ENCODE measurements around the gene STX1A.
"Not testable (repeated sequence)": the region's sequence is repeated elsewhere in the genome, so short reads cannot be mapped to it uniquely, and the experiment has no call there.

The STX1A gene

DNA sequence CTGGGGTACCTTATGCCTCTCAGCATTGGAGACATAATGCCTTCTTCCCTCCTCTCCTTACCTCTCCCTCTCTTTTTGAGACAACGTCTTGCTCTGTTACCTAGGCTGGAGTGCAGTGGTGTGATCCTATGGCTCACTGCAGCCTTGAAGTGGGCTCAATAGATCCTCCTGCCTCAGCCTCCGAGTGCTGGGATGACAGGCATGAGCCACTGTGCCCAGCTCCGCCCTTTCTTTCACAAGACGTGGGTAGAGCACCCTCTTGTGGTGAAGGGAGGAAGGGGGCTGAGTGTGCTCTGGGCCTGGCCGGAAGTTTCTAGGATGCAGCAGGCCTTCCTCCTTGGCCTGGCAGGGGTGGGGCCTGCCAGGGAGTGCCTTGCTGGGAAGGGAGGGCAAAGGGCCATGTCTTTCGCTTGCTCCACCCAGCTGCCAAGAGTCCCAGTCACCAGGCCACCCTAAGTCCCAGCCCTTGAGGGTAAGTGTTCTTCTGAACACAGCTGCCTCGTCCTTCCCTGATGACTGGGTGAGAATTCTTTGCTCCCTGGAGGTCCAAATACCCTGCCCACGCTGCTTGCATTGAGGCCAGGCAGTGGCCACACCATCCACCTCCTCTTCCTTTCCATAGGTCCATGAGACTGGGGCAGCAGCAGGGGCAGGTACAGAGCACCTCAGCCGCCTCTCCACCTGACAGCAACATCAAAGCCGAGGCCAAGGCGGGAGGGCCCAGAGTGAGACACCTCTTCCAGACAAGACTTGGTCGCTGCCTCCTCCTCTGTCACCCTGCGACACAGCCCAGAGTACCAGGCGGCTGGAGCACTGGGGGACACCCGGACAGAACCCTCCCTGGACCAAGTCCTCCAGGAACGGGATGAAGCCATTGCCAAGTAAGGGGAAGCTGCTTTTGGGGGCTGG is 15.4 kb upstream of the STX1A start:
- H3K4me1 ChIP-seq (ENCODE audit: control insufficient read depth, insufficient read depth, low read length): peaks cover 10% of the 10 kb centered on the region; the same call in 1 of the 2 replicates
- no peak overlapping the region for H3K4me3 ChIP-seq (ENCODE audit: low read depth, low read length)
- peaks cover 17% of the 10 kb centered on the region for H3K36me3 ChIP-seq (ENCODE audit: control insufficient read depth, insufficient read depth, low read length)
- H3K27ac ChIP-seq (ENCODE audit: low read depth, low read length): no peak overlapping the region
- no peak overlapping the region for H3K9ac ChIP-seq (ENCODE audit: low read length)
- no peaks in the 10 kb centered on the region for H3K27me3 ChIP-seq (ENCODE audit: control insufficient read depth, insufficient read depth, low read length)
- H3K9me3 ChIP-seq (ENCODE audit: control insufficient read depth, insufficient read depth, low read depth, low read length): no peaks in the 10 kb centered on the region

DNA sequence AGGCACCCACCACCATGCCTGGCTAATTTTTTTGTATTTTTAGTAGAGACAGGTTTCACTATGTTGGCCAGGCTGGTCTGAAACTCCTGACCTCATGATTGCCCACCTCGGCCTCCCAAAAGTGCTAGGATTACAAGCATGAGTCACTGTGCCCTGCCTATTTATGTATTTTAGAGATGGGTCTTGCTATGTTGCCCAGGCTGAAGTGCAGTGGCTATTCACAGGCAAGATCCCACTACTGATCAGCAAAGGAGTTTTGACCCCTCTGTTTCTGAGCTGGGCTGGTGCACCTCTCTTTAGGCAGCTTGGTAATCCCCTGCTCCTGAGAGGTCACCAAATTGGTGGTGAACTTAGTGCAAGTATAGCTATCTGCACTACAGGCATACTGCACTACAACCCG is 12.9 kb upstream of the STX1A start:
- Histone ChIP-seq H3K27me3 (ENCODE audit: control insufficient read depth, insufficient read depth, low read length) (no peaks in the 10 kb centered on the region), H3K9ac (ENCODE audit: low read length) (no peak overlapping the region), H3K9me3 (ENCODE audit: control insufficient read depth, insufficient read depth, low read depth, low read length) (no peaks in the 10 kb centered on the region), H3K4me1 (ENCODE audit: control insufficient read depth, insufficient read depth, low read length) (peaks cover 6% of the 10 kb centered on the region), H3K4me3 (ENCODE audit: low read depth, low read length) (no peak overlapping the region), H3K27ac (ENCODE audit: low read depth, low read length) (no peak overlapping the region), H3K36me3 (ENCODE audit: control insufficient read depth, insufficient read depth, low read length) (peaks cover 15% of the 10 kb centered on the region)

DNA sequence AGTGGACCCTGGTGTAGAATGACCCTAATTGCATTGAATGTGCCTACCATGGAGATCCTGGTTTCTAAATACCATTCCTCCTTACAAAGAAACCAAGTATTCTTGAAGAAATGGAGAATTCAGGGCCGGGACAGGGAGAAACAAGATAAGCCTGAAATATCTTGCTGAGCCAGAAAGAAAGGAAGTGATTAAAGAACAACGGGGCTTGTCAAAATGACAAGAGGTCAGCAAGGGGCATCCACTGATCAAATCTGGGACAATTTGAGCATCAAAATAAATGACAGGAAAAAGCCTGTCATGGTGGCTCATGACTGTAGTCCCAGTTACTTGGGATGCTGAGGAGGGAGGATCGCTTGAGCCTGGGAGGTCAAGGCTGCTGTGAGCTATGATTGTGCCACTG is 11.0 kb upstream of the STX1A start:
- no peaks in the 10 kb centered on the region for H3K27me3 ChIP-seq (ENCODE audit: control insufficient read depth, insufficient read depth, low read length)
- no peak overlapping the region for H3K27ac ChIP-seq (ENCODE audit: low read depth, low read length)
- H3K9ac ChIP-seq (ENCODE audit: low read length): no peak overlapping the region
- H3K4me3 ChIP-seq (ENCODE audit: low read depth, low read length): no peak overlapping the region
- peaks cover 6% of the 10 kb centered on the region for H3K4me1 ChIP-seq (ENCODE audit: control insufficient read depth, insufficient read depth, low read length)
- H3K36me3 ChIP-seq (ENCODE audit: control insufficient read depth, insufficient read depth, low read length): no peaks in the 10 kb centered on the region; the same call in 1 of the 2 replicates
- H3K9me3 ChIP-seq (ENCODE audit: control insufficient read depth, insufficient read depth, low read depth, low read length): no peaks in the 10 kb centered on the region

DNA sequence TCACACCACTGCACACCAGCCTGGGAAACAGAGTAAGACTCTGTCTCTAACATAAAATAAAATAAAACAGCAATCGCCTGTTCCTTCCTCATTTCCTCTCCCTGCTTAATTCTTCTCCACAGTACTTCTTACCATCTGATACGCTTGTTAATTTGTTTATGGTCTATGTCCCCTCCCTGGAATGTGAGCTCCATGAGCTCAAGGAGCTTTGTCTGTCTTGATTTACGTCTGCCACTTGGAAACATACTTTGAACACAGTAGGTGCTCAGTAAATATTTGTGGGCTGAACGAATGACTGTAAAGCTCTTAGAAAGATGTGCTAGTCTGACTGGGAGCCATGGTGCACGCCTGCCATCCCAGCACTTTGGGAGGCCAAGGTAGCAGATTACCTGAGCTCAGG is 9.1 kb upstream of the STX1A start:
- Histone ChIP-seq H3K27ac (ENCODE audit: low read depth, low read length) (no peak overlapping the region), H3K9me3 (ENCODE audit: control insufficient read depth, insufficient read depth, low read depth, low read length) (no peaks in the 10 kb centered on the region), H3K4me1 (ENCODE audit: control insufficient read depth, insufficient read depth, low read length) (peaks cover 3% of the 10 kb centered on the region; the same call in 1 of the 2 replicates), H3K9ac (ENCODE audit: low read length) (no peak overlapping the region), H3K36me3 (ENCODE audit: control insufficient read depth, insufficient read depth, low read length) (no peaks in the 10 kb centered on the region), H3K4me3 (ENCODE audit: low read depth, low read length) (no peak overlapping the region), H3K27me3 (ENCODE audit: control insufficient read depth, insufficient read depth, low read length) (no peaks in the 10 kb centered on the region)

DNA sequence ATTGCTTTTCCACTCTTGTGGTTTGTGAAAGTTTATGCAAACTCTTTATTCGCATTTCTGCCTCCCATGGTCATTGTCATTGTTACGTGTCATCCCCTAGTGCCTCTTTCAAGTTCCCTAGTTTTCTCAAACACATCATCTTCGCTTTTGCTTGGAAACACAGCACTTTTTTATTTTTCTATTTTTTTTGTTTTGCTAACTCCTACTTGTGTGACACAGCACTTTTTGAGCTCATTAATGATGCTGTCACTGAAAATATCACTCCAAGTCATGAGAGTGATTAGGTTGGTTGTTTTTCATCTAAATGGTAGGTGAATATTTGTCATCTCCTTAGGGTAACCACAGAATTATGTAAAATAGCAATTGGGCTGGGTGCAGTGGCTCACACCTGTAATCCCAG is 8.5 kb upstream of the STX1A start:
- peaks cover 3% of the 10 kb centered on the region; the same call in 1 of the 2 replicates for H3K4me1 ChIP-seq (ENCODE audit: control insufficient read depth, insufficient read depth, low read length)

DNA sequence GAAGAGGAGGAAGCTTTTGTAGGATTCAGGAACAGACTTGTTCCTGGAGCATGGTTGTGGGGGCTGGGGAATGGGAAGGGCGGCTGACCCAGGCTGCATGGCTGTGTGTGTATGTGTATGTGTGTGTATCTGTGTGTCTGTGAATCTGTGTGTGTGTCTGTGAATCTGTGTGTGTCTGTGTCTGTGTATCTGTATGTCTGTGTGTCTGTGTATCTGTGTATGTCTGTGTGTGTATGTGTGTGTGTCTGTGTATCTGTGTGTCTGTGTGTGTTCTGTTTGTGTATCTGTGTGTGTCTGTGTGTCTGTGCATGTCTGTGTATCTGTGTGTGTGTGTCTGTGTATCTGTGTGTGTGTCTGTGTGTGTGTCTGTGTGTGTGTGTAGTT is 6.6 kb upstream of the STX1A start:
- Histone ChIP-seq H3K4me1 (ENCODE audit: control insufficient read depth, insufficient read depth, low read length) (peaks cover 3% of the 10 kb centered on the region; the same call in 1 of the 2 replicates), H3K27ac (ENCODE audit: low read depth, low read length) (no peak overlapping the region), H3K36me3 (ENCODE audit: control insufficient read depth, insufficient read depth, low read length) (no peaks in the 10 kb centered on the region), H3K9ac (ENCODE audit: low read length) (no peak overlapping the region), H3K27me3 (ENCODE audit: control insufficient read depth, insufficient read depth, low read length) (no peaks in the 10 kb centered on the region; the same call in none of the 2 replicates), H3K9me3 (ENCODE audit: control insufficient read depth, insufficient read depth, low read depth, low read length) (no peaks in the 10 kb centered on the region), H3K4me3 (ENCODE audit: low read depth, low read length) (no peak overlapping the region)

More for the DNA sequence above, 8.5 kb upstream of the STX1A start:
- Histone ChIP-seq H3K9me3 (ENCODE audit: control insufficient read depth, insufficient read depth, low read depth, low read length) (no peaks in the 10 kb centered on the region), H3K36me3 (ENCODE audit: control insufficient read depth, insufficient read depth, low read length) (no peaks in the 10 kb centered on the region), H3K4me3 (ENCODE audit: low read depth, low read length) (no peak overlapping the region), H3K27ac (ENCODE audit: low read depth, low read length) (no peak overlapping the region), H3K9ac (ENCODE audit: low read length) (no peak overlapping the region), H3K27me3 (ENCODE audit: control insufficient read depth, insufficient read depth, low read length) (no peaks in the 10 kb centered on the region)

DNA sequence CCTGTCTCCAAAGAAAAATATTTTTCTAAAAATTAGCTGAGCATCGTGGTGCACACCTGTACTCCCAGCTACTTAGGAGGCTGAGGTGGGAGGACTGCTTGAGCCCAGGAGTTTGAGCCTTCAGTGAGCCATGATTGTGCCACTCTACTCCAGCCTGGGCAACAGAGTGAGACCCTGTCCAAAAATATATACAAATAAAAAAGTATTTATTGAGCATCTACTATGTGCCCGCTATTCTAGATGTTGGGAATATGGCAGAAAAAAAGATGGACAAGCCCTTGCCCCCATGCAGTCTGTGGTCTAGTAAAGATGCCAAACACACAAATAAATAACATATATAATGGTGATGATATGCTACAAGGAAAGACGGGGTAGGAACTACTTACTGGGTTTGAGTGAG is 4.3 kb upstream of the STX1A start:
- peaks cover 3% of the 10 kb centered on the region; the same call in 1 of the 2 replicates for H3K4me1 ChIP-seq (ENCODE audit: control insufficient read depth, insufficient read depth, low read length)
- no peaks in the 10 kb centered on the region for H3K36me3 ChIP-seq (ENCODE audit: control insufficient read depth, insufficient read depth, low read length)
- no peak overlapping the region for H3K9ac ChIP-seq (ENCODE audit: low read length)
- H3K9me3 ChIP-seq (ENCODE audit: control insufficient read depth, insufficient read depth, low read depth, low read length): no peaks in the 10 kb centered on the region
- no peak overlapping the region for H3K27ac ChIP-seq (ENCODE audit: low read depth, low read length)
- no peak overlapping the region for H3K4me3 ChIP-seq (ENCODE audit: low read depth, low read length)
- peaks cover 13% of the 10 kb centered on the region for H3K27me3 ChIP-seq (ENCODE audit: control insufficient read depth, insufficient read depth, low read length)

DNA sequence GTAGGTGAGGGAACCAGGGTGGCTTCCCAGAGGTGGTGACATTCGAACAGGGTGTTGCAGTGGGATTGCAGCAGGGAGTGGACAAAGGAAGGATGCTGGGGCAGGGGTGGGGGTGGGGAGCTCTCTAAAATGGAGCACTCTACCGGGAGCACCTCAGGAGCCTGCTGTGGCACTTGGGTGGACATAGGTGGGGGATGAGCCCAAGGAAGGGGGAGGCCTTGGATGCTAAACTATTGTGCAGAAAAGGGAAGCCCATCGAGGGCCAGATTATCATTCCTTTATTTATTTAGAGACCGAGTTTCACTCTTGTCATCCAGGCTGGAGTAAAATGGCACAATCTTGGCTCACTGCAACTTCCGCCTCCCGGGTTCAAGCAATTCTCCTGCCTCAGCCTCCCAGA is 3.3 kb upstream of the STX1A start:
- Histone ChIP-seq H3K27me3 (ENCODE audit: control insufficient read depth, insufficient read depth, low read length) (peaks cover 23% of the 10 kb centered on the region), H3K36me3 (ENCODE audit: control insufficient read depth, insufficient read depth, low read length) (no peaks in the 10 kb centered on the region), H3K4me1 (ENCODE audit: control insufficient read depth, insufficient read depth, low read length) (peaks cover 5% of the 10 kb centered on the region; the same call in 1 of the 2 replicates), H3K9me3 (ENCODE audit: control insufficient read depth, insufficient read depth, low read depth, low read length) (no peaks in the 10 kb centered on the region), H3K4me3 (ENCODE audit: low read depth, low read length) (no peak overlapping the region), H3K27ac (ENCODE audit: low read depth, low read length) (no peak overlapping the region), H3K9ac (ENCODE audit: low read length) (no peak overlapping the region)

DNA sequence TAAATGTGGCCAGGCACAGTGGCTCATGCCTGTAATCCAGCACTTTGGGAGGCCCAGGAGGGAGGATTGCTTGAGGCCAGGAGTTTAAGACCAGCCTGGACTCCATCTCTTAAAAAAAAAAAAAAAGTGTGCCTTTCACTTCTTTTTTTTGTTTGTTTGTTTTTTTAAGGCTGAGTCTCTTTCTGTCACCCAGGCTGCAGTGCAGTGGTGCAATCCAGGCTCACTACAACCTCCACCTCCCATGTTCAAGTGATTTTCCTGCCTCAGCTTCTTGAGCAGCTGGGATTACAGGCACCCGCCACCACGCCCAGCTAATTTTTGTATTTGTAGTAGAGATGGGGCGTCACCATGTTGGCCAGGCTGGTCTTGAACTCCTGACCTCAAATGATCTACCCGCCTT is 2.7 kb upstream of the STX1A start:
- not testable (repeated sequence) for H3K27ac ChIP-seq (ENCODE audit: low read depth, low read length); H3K4me1 ChIP-seq (ENCODE audit: control insufficient read depth, insufficient read depth, low read length); H3K9ac ChIP-seq (ENCODE audit: low read length); H3K36me3 ChIP-seq (ENCODE audit: control insufficient read depth, insufficient read depth, low read length); H3K4me3 ChIP-seq (ENCODE audit: low read depth, low read length); H3K9me3 ChIP-seq (ENCODE audit: control insufficient read depth, insufficient read depth, low read depth, low read length)
- peaks cover 25% of the 10 kb centered on the region for H3K27me3 ChIP-seq (ENCODE audit: control insufficient read depth, insufficient read depth, low read length)

DNA sequence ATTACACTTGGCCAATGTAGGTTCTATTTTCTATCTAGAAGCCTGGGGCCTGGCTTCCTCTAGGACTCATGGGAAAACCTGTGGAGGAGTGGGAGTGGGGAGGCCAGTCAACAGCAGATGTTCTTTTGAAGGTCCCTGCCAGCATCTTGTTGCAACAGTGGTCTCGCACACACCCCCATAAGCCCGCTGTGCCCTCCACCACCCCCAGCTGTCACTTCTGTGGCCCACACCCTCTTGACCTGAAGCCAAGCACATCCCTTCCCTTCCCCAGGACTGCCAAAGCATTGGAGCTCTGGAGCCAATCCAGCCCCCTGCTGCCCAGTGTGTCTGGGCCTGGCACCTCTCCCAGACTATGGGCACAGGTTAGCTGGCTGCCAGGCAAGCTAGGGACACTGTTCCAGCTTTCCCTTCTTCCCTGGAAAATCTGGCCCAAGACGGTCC is 1.9 kb upstream of the STX1A start:
- Histone ChIP-seq H3K4me1 (ENCODE audit: control insufficient read depth, insufficient read depth, low read length) (peaks cover 5% of the 10 kb centered on the region; the same call in 1 of the 2 replicates), H3K9ac (ENCODE audit: low read length) (no peak overlapping the region), H3K27ac (ENCODE audit: low read depth, low read length) (no peak overlapping the region), H3K4me3 (ENCODE audit: low read depth, low read length) (no peak overlapping the region), H3K36me3 (ENCODE audit: control insufficient read depth, insufficient read depth, low read length) (no peaks in the 10 kb centered on the region), H3K27me3 (ENCODE audit: control insufficient read depth, insufficient read depth, low read length) (peaks cover 25% of the 10 kb centered on the region), H3K9me3 (ENCODE audit: control insufficient read depth, insufficient read depth, low read depth, low read length) (no peaks in the 10 kb centered on the region)

DNA sequence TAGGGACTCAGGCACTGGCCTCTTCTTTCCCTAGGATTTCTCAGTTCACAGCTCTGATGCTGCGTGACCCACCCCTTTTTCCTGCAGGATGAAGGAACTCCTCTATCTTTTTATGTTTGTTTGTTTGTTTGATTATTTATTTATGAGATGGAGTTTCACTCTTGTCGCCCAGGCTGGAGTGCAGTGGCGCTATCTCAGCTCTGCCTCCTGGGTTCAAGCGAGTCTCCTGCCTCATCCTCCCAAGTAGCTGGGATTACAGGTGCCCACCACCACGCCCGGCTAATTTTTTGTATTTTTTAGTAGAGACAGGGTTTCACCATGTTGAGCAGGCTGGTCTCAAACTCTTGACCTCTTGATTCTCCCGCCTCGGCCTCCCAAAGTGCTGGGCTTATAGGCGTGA is 974 bp upstream of the STX1A start:
- not testable (repeated sequence) for H3K27ac ChIP-seq (ENCODE audit: low read depth, low read length); H3K9ac ChIP-seq (ENCODE audit: low read length); H3K36me3 ChIP-seq (ENCODE audit: control insufficient read depth, insufficient read depth, low read length); H3K4me3 ChIP-seq (ENCODE audit: low read depth, low read length); H3K9me3 ChIP-seq (ENCODE audit: control insufficient read depth, insufficient read depth, low read depth, low read length); H3K4me1 ChIP-seq (ENCODE audit: control insufficient read depth, insufficient read depth, low read length)
- peaks cover 25% of the 10 kb centered on the region for H3K27me3 ChIP-seq (ENCODE audit: control insufficient read depth, insufficient read depth, low read length)
